WTC11 (cell line): ENCODE measurements around the gene KRTAP10-9. TPM values are rescaled to one million over a fixed set of nuclear protein-coding genes. Genes with fewer than 3 reads are reported as not detected.

Experiments used
- ATAC-seq: fragments of 200-7000 bp; cut with Tn5 transposase; 2 replicates; pipeline ENCODE4 v1.10.0; 2021; ENCODE audit warnings: mild to moderate bottlenecking, moderate library complexity
- CTCF ChIA-PET: fragments of 300-600 bp; sonication (Branson Sonifier 250); formaldehyde crosslinking; loops from one replicate; lab custom pipeline; 2021; ENCODE audit warnings: antibody characterized with exemption; lab: Charles Lee
- POLR2A ChIA-PET: fragments of 350-600 bp; sonication (Branson Sonifier 250); formaldehyde crosslinking; loops from one replicate; lab custom pipeline; 2021; ENCODE audit warnings: antibody characterized with exemption; lab: Charles Lee
- DNase-seq: peaks from one replicate; pipeline ENCODE4 v3.0.0; 2021; ENCODE audit warnings: low spot score
- H3K27ac Mint-ChIP-seq: 2 replicates; pipeline ENCODE4 v1.8.0; 2021; ENCODE audit warnings: mixed read lengths
- H3K27me3 Mint-ChIP-seq: 2 replicates; pipeline ENCODE4 v1.8.0; 2021; ENCODE audit warnings: low read depth, mild to moderate bottlenecking, moderate library complexity, mixed read lengths
- H3K36me3 Mint-ChIP-seq: 2 replicates; pipeline ENCODE4 v1.8.0; 2021; ENCODE audit warnings: mixed read lengths
- H3K4me1 Mint-ChIP-seq: 2 replicates; pipeline ENCODE4 v1.8.0; 2022; ENCODE audit warnings: mixed read lengths
- H3K4me3 Mint-ChIP-seq: 2 replicates; pipeline ENCODE4 v1.8.0; 2021; ENCODE audit warnings: mild to moderate bottlenecking, moderate library complexity, mixed read lengths
- H3K9me3 Mint-ChIP-seq: 2 replicates; pipeline ENCODE4 v1.8.0; 2021; ENCODE audit warnings: mixed read lengths
- CREB1 ChIP-seq: sonication (generic); formaldehyde crosslinking; IDR thresholded peaks from 2 replicates; pipeline ENCODE4 v1.8.0; 2023; ENCODE audit warnings: mild to moderate bottlenecking, missing genetic modification reagents
- GABPB1 ChIP-seq: sonication (generic); formaldehyde crosslinking; IDR thresholded peaks from 2 replicates; pipeline ENCODE4 v1.8.1; 2023; ENCODE audit warnings: mild to moderate bottlenecking, missing genetic modification reagents
- NFATC4 ChIP-seq: fragments of 250-450 bp; sonication (Bioruptor Pico); IDR thresholded peaks from 2 replicates; pipeline ENCODE4 v1.9.0; 2021; ENCODE audit warnings: mild to moderate bottlenecking
- NR1H2 ChIP-seq: sonication (generic); formaldehyde crosslinking; IDR thresholded peaks from 2 replicates; pipeline ENCODE4 v1.9.0; 2021; ENCODE audit warnings: mild to moderate bottlenecking, moderate library complexity, missing genetic modification reagents
- SP1 ChIP-seq: sonication (generic); formaldehyde crosslinking; conservative IDR thresholded peaks from 2 replicates; pipeline ENCODE4 v1.8.1; 2022; ENCODE audit warnings: missing genetic modification reagents
- ZNF219 ChIP-seq: sonication (generic); formaldehyde crosslinking; IDR thresholded peaks from 2 replicates; pipeline ENCODE4 v1.8.0; 2023; ENCODE audit warnings: missing genetic modification reagents, mild to moderate bottlenecking, borderline replicate concordance
- ZNF232 ChIP-seq: sonication (generic); formaldehyde crosslinking; IDR thresholded peaks from 2 replicates; pipeline ENCODE4 v1.8.0; 2022; ENCODE audit warnings: mild to moderate bottlenecking, missing genetic modification reagents
- ZNF423 ChIP-seq: fragments of 250-450 bp; sonication (Bioruptor Pico); IDR thresholded peaks from 2 replicates; pipeline ENCODE4 v2.1.2; 2022; ENCODE audit warnings: mild to moderate bottlenecking, moderate library complexity
- total RNA-seq: library from RNA; stranded (reverse); gene quantifications from 3 replicates; pipeline ENCODE4 v1.2.3, GENCODE V29; 2021
- TF ChIP-seq, protein P1 (sequence below): sonication (generic); formaldehyde crosslinking; IDR thresholded peaks from 2 replicates; pipeline ENCODE4 v1.8.0; 2022; ENCODE audit warnings: mild to moderate bottlenecking, missing genetic modification reagents
- TF ChIP-seq, protein P2 (sequence below): fragments of 250-450 bp; sonication (Bioruptor Pico); IDR thresholded peaks from 2 replicates; pipeline ENCODE4 v1.9.0; 2021; ENCODE audit warnings: mild to moderate bottlenecking
- TF ChIP-seq, protein P3 (sequence below): fragments of 250-450 bp; sonication (Bioruptor Pico); IDR thresholded peaks from 2 replicates; pipeline ENCODE4 v1.9.0; 2021; ENCODE audit warnings: mild to moderate bottlenecking, borderline replicate concordance
- TF ChIP-seq, protein P4 (sequence below): sonication (generic); formaldehyde crosslinking; IDR thresholded peaks from 2 replicates; pipeline ENCODE4 v1.8.1; 2022; ENCODE audit warnings: mild to moderate bottlenecking, moderate library complexity, missing genetic modification reagents
- TF ChIP-seq, protein P5 (sequence below): sonication (generic); formaldehyde crosslinking; IDR thresholded peaks from 2 replicates; pipeline ENCODE4 v1.8.0; 2023; ENCODE audit warnings: missing genetic modification reagents, mild to moderate bottlenecking, borderline replicate concordance
- TF ChIP-seq, protein P6 (sequence below): fragments of 250-450 bp; sonication (Bioruptor Pico); IDR thresholded peaks from 2 replicates; pipeline ENCODE4 v2.1.2; 2022; ENCODE audit warnings: mild to moderate bottlenecking, moderate library complexity

Gene KRTAP10-9
- total RNA-seq, 1 experiment from 2014 or later, result not detected

DNA sequence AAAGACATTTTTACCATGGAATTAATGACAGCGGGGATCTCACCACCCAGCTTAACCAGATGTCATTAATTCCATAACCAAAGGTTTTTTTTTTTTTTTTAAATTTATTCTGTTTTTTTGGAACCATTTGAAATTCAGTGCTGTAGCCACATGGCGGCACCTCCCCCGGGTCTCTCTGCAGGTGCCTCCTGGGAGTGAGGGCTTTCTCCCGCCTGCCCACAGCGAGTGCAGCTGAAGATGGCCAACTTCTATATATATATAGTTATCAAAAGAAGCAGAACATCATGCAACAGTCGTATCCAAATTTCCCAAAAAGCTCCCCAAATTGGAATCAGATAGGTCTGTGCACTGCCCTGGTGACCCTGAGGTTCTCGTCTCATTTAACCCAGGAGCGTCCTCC is 11.4 kb upstream of the KRTAP10-9 start:
- Mint-ChIP-seq H3K4me1 (peaks cover 31% of the 10 kb centered on the region), H3K36me3 (peaks cover 34% of the 10 kb centered on the region), H3K27ac (no peak overlapping the region), H3K27me3 (peaks cover 4% of the 10 kb centered on the region), H3K9me3 (peaks cover 32% of the 10 kb centered on the region), H3K4me3 (no peak overlapping the region)
- TF ChIP-seq NFATC4 (CRISPR knock-in tag), result no peak
- TF ChIP-seq ZNF219 (CRISPR knock-in tag), result no peak
- ChIA-PET CTCF (no interaction called here), POLR2A (no interaction called here)
- ATAC-seq (no peak), DNase-seq (no peak)

DNA sequence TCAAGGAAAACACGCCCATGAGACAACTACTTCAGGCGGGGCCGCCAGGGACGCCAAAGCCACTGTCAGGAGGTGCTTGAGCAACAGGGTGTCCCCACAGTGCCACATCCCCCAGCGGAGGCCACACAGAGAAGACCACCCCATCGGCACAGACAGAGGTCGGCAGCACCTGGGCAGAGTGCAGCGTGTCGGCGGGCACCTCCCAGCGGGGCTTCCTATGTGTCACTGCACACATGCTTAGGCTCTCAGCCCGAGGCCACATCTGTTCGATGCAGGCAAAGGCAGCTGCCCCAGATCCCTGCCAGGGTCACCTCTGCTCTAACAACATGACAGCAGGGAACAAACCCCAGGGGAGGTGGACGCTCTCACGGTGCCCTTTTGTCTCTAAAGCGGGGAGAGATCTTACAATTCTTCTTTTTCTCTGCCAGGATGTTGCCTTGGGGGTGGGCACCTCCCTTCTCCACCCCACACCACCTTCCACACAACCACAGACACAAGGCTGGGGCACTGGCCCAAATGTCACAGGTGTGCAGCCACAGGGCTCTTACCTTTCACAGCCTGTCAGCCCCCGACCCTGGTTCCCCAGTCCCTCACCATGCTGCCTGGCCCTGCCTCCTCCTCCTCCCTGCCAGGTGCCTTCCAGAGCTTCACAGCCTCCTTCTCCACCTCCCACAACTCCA is 10.8 kb upstream of the KRTAP10-9 start:
- peaks cover 32% of the 10 kb centered on the region for H3K9me3 Mint-ChIP-seq
- no peak overlapping the region for H3K27ac Mint-ChIP-seq
- CTCF ChIA-PET, result interaction anchor here (3.6 kb wide), 1 partner anchor 177 kb away, joined by 16 read pairs; no protein-coding TSS in a partner anchor
- ATAC-seq (no peak), DNase-seq (no peak)
- H3K27me3 Mint-ChIP-seq, result peaks cover 4% of the 10 kb centered on the region
- POLR2A ChIA-PET, result no interaction called here
- no peak overlapping the region for H3K4me3 Mint-ChIP-seq
- peaks cover 31% of the 10 kb centered on the region for H3K4me1 Mint-ChIP-seq
- TF ChIP-seq SP1 (CRISPR knock-in tag) (no peak), ZNF423 (CRISPR knock-in tag) (0 out of 2 replicates have a peak, but pooled peaks have one; percentile 15)
- H3K36me3 Mint-ChIP-seq, result peaks cover 34% of the 10 kb centered on the region

DNA sequence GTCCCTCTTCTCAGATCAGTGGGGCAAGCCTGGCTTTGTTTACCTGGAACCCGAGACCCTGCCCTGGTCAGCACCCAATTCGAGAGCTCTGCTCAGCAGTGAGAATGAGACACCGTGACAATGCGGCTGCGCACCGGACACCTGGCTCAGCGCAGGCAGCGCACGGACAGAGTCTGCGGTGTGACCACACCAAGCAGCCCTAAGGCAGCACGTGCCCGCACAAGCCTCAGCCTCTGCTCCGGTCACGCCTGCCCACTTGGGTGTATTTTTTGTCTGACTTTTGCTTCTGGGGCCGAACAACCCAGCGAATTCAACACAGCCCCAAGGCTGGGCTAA is 10.3 kb upstream of the KRTAP10-9 start:
- Mint-ChIP-seq H3K27me3 (peaks cover under 1% of the 10 kb centered on the region), H3K36me3 (peaks cover 29% of the 10 kb centered on the region), H3K27ac (no peak overlapping the region), H3K9me3 (peaks cover 30% of the 10 kb centered on the region), H3K4me3 (no peak overlapping the region), H3K4me1 (peaks cover 31% of the 10 kb centered on the region)
- ChIA-PET CTCF (interaction anchor here (0.6 to 3.6 kb wide), 5 partner anchors 106 to 276 kb away, joined by 4 to 16 read pairs (median 4); no protein-coding TSS in a partner anchor), POLR2A (no interaction called here)
- ATAC-seq, result no peak
- no peak for DNase-seq
- TF ChIP-seq CREB1 (CRISPR knock-in tag) (no peak), NR1H2 (CRISPR knock-in tag) (no peak), ZNF423 (CRISPR knock-in tag) (no peak), GABPB1 (no peak), ZNF232 (no peak)
- TF ChIP-seq, protein P1, sequence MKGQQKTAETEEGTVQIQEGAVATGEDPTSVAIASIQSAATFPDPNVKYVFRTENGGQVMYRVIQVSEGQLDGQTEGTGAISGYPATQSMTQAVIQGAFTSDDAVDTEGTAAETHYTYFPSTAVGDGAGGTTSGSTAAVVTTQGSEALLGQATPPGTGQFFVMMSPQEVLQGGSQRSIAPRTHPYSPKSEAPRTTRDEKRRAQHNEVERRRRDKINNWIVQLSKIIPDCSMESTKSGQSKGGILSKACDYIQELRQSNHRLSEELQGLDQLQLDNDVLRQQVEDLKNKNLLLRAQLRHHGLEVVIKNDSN (CRISPR knock-in tag), result no peak
- TF ChIP-seq, protein P2, sequence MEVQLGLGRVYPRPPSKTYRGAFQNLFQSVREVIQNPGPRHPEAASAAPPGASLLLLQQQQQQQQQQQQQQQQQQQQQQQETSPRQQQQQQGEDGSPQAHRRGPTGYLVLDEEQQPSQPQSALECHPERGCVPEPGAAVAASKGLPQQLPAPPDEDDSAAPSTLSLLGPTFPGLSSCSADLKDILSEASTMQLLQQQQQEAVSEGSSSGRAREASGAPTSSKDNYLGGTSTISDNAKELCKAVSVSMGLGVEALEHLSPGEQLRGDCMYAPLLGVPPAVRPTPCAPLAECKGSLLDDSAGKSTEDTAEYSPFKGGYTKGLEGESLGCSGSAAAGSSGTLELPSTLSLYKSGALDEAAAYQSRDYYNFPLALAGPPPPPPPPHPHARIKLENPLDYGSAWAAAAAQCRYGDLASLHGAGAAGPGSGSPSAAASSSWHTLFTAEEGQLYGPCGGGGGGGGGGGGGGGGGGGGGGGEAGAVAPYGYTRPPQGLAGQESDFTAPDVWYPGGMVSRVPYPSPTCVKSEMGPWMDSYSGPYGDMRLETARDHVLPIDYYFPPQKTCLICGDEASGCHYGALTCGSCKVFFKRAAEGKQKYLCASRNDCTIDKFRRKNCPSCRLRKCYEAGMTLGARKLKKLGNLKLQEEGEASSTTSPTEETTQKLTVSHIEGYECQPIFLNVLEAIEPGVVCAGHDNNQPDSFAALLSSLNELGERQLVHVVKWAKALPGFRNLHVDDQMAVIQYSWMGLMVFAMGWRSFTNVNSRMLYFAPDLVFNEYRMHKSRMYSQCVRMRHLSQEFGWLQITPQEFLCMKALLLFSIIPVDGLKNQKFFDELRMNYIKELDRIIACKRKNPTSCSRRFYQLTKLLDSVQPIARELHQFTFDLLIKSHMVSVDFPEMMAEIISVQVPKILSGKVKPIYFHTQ (CRISPR knock-in tag), result no peak
- TF ChIP-seq, protein P3, sequence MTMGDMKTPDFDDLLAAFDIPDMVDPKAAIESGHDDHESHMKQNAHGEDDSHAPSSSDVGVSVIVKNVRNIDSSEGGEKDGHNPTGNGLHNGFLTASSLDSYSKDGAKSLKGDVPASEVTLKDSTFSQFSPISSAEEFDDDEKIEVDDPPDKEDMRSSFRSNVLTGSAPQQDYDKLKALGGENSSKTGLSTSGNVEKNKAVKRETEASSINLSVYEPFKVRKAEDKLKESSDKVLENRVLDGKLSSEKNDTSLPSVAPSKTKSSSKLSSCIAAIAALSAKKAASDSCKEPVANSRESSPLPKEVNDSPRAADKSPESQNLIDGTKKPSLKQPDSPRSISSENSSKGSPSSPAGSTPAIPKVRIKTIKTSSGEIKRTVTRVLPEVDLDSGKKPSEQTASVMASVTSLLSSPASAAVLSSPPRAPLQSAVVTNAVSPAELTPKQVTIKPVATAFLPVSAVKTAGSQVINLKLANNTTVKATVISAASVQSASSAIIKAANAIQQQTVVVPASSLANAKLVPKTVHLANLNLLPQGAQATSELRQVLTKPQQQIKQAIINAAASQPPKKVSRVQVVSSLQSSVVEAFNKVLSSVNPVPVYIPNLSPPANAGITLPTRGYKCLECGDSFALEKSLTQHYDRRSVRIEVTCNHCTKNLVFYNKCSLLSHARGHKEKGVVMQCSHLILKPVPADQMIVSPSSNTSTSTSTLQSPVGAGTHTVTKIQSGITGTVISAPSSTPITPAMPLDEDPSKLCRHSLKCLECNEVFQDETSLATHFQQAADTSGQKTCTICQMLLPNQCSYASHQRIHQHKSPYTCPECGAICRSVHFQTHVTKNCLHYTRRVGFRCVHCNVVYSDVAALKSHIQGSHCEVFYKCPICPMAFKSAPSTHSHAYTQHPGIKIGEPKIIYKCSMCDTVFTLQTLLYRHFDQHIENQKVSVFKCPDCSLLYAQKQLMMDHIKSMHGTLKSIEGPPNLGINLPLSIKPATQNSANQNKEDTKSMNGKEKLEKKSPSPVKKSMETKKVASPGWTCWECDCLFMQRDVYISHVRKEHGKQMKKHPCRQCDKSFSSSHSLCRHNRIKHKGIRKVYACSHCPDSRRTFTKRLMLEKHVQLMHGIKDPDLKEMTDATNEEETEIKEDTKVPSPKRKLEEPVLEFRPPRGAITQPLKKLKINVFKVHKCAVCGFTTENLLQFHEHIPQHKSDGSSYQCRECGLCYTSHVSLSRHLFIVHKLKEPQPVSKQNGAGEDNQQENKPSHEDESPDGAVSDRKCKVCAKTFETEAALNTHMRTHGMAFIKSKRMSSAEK (CRISPR knock-in tag), result no peak
- TF ChIP-seq, protein P4, sequence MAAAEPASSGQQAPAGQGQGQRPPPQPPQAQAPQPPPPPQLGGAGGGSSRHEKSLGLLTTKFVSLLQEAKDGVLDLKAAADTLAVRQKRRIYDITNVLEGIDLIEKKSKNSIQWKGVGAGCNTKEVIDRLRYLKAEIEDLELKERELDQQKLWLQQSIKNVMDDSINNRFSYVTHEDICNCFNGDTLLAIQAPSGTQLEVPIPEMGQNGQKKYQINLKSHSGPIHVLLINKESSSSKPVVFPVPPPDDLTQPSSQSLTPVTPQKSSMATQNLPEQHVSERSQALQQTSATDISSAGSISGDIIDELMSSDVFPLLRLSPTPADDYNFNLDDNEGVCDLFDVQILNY (CRISPR knock-in tag), result no peak
- TF ChIP-seq, protein P5, sequence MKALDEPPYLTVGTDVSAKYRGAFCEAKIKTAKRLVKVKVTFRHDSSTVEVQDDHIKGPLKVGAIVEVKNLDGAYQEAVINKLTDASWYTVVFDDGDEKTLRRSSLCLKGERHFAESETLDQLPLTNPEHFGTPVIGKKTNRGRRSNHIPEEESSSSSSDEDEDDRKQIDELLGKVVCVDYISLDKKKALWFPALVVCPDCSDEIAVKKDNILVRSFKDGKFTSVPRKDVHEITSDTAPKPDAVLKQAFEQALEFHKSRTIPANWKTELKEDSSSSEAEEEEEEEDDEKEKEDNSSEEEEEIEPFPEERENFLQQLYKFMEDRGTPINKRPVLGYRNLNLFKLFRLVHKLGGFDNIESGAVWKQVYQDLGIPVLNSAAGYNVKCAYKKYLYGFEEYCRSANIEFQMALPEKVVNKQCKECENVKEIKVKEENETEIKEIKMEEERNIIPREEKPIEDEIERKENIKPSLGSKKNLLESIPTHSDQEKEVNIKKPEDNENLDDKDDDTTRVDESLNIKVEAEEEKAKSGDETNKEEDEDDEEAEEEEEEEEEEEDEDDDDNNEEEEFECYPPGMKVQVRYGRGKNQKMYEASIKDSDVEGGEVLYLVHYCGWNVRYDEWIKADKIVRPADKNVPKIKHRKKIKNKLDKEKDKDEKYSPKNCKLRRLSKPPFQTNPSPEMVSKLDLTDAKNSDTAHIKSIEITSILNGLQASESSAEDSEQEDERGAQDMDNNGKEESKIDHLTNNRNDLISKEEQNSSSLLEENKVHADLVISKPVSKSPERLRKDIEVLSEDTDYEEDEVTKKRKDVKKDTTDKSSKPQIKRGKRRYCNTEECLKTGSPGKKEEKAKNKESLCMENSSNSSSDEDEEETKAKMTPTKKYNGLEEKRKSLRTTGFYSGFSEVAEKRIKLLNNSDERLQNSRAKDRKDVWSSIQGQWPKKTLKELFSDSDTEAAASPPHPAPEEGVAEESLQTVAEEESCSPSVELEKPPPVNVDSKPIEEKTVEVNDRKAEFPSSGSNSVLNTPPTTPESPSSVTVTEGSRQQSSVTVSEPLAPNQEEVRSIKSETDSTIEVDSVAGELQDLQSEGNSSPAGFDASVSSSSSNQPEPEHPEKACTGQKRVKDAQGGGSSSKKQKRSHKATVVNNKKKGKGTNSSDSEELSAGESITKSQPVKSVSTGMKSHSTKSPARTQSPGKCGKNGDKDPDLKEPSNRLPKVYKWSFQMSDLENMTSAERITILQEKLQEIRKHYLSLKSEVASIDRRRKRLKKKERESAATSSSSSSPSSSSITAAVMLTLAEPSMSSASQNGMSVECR, result no peak
- TF ChIP-seq, protein P6, sequence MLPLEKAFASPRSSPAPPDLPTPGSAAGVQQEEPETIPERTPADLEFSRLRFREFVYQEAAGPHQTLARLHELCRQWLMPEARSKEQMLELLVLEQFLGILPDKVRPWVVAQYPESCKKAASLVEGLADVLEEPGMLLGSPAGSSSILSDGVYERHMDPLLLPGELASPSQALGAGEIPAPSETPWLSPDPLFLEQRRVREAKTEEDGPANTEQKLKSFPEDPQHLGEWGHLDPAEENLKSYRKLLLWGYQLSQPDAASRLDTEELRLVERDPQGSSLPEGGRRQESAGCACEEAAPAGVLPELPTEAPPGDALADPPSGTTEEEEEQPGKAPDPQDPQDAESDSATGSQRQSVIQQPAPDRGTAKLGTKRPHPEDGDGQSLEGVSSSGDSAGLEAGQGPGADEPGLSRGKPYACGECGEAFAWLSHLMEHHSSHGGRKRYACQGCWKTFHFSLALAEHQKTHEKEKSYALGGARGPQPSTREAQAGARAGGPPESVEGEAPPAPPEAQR (CRISPR knock-in tag), result no peak
